ENCODE data around the gene CAVIN1.
"Not testable (repeated sequence)": the region's sequence is repeated elsewhere in the genome, so short reads cannot be mapped to it uniquely, and the experiment has no call there.

Gene CAVIN1

GRCh38 chr17:42422958-42423712 is at the start of gene CAVIN1:
TSS of gene CAVIN1 (minus strand) at chr17:42423256. CDS start at chr17:42423097, 159 bp downstream.
- Histone ChIP-seq H3K9me3 (ENCODE audit: control insufficient read depth in 1 of 2, low read length in 2 of 2) (no peaks in the 10 kb centered on the region), H3K36me3 (ENCODE audit: control insufficient read depth in 1 of 2, insufficient read depth in 2 of 2, low read length in 2 of 2) (no peaks in the 10 kb centered on the region), H3K27me3 (ENCODE audit: low read depth, low read length) (no peaks in the 10 kb centered on the region), H3K4me1 (ENCODE audit: control insufficient read depth in 1 of 2, insufficient read depth in 2 of 2, low read length in 2 of 2) (peaks cover 0 to 18% of the 10 kb centered on the region in 2 donors), H3K4me3 (ENCODE audit: low read depth in 1 of 2, low read length in 2 of 2) (peak within 1 kb of the TSS; percentile 79 to 97), H3K27ac (ENCODE audit: low read length) (peak within 1 kb of the TSS; percentile 83)

GRCh38 chr17:42467889-42468288 is 44.8 kb upstream of the CAVIN1 start:
- Histone ChIP-seq H3K4me1 (ENCODE audit: control insufficient read depth in 1 of 2, insufficient read depth in 2 of 2, low read length in 2 of 2) (peaks cover 0 to 7% of the 10 kb centered on the region in 2 donors), H3K36me3 (ENCODE audit: control insufficient read depth in 1 of 2, insufficient read depth in 2 of 2, low read length in 2 of 2) (peaks cover 21 to 47% of the 10 kb centered on the region in 2 donors), H3K27me3 (ENCODE audit: low read depth, low read length) (no peaks in the 10 kb centered on the region), H3K9me3 (ENCODE audit: control insufficient read depth in 1 of 2, low read length in 2 of 2) (no peaks in the 10 kb centered on the region), H3K4me3 (ENCODE audit: low read depth in 1 of 2, low read length in 2 of 2) (no peak overlapping the region), H3K27ac (ENCODE audit: low read length) (no peak overlapping the region)

- Histone ChIP-seq H3K9me3 (ENCODE audit: control insufficient read depth in 1 of 2, low read length in 2 of 2) (no peaks in the 10 kb centered on the region), H3K27ac (ENCODE audit: low read length) (no peak overlapping the region), H3K4me3 (ENCODE audit: low read depth in 1 of 2, low read length in 2 of 2) (no peak overlapping the region), H3K4me1 (ENCODE audit: control insufficient read depth in 1 of 2, insufficient read depth in 2 of 2, low read length in 2 of 2) (peaks cover 17 to 20% of the 10 kb centered on the region in 2 donors), H3K27me3 (ENCODE audit: low read depth, low read length) (no peaks in the 10 kb centered on the region), H3K36me3 (ENCODE audit: control insufficient read depth in 1 of 2, insufficient read depth in 2 of 2, low read length in 2 of 2) (peaks cover 17 to 40% of the 10 kb centered on the region in 2 donors)
Measured at GRCh38 chr17:42463976-42464400, 40.9 kb upstream of the CAVIN1 start.

GRCh38 chr17:42460371-42460770 is 37.3 kb upstream of the CAVIN1 start:
- Histone ChIP-seq H3K4me3 (ENCODE audit: low read depth in 1 of 2, low read length in 2 of 2) (peak overlapping the region; percentile 73 to 93), H3K36me3 (ENCODE audit: control insufficient read depth in 1 of 2, insufficient read depth in 2 of 2, low read length in 2 of 2) (peaks cover 0 to 18% of the 10 kb centered on the region in 2 donors), H3K4me1 (ENCODE audit: control insufficient read depth in 1 of 2, insufficient read depth in 2 of 2, low read length in 2 of 2) (peaks cover 17 to 32% of the 10 kb centered on the region in 2 donors), H3K27me3 (ENCODE audit: low read depth, low read length) (no peaks in the 10 kb centered on the region), H3K27ac (ENCODE audit: low read length) (peak overlapping the region; percentile 99), H3K9me3 (ENCODE audit: control insufficient read depth in 1 of 2, low read length in 2 of 2) (no peaks in the 10 kb centered on the region)

GRCh38 chr17:42459801-42460281 is 36.8 kb upstream of the CAVIN1 start:
- Histone ChIP-seq H3K4me1 (ENCODE audit: control insufficient read depth in 1 of 2, insufficient read depth in 2 of 2, low read length in 2 of 2) (peaks cover 17 to 32% of the 10 kb centered on the region in 2 donors), H3K9me3 (ENCODE audit: control insufficient read depth in 1 of 2, low read length in 2 of 2) (no peaks in the 10 kb centered on the region), H3K36me3 (ENCODE audit: control insufficient read depth in 1 of 2, insufficient read depth in 2 of 2, low read length in 2 of 2) (peaks cover 0 to 18% of the 10 kb centered on the region in 2 donors), H3K27ac (ENCODE audit: low read length) (peak overlapping the region; percentile 99), H3K4me3 (ENCODE audit: low read depth in 1 of 2, low read length in 2 of 2) (peak overlapping the region; percentile 73 to 93), H3K27me3 (ENCODE audit: low read depth, low read length) (no peaks in the 10 kb centered on the region)

GRCh38 chr17:42459256-42459800 is 36.3 kb upstream of the CAVIN1 start:
- peaks cover 17 to 32% of the 10 kb centered on the region in 2 donors for H3K4me1 ChIP-seq (ENCODE audit: control insufficient read depth in 1 of 2, insufficient read depth in 2 of 2, low read length in 2 of 2)
- H3K27me3 ChIP-seq (ENCODE audit: low read depth, low read length): no peaks in the 10 kb centered on the region
- H3K36me3 ChIP-seq (ENCODE audit: control insufficient read depth in 1 of 2, insufficient read depth in 2 of 2, low read length in 2 of 2): peaks cover 0 to 15% of the 10 kb centered on the region in 2 donors

GRCh38 chr17:42458497-42459255 is 35.6 kb upstream of the CAVIN1 start, which contains the start of gene ATP6V0A1:
TSS of gene ATP6V0A1 (plus strand) at chr17:42458878. CDS start at chr17:42460895, 2,017 bp downstream.
- peaks cover 0 to 15% of the 10 kb centered on the region in 2 donors for H3K36me3 ChIP-seq (ENCODE audit: control insufficient read depth in 1 of 2, insufficient read depth in 2 of 2, low read length in 2 of 2)
- H3K27ac ChIP-seq (ENCODE audit: low read length): peak within 1 kb of the TSS; percentile 99
- H3K4me1 ChIP-seq (ENCODE audit: control insufficient read depth in 1 of 2, insufficient read depth in 2 of 2, low read length in 2 of 2): peaks cover 17 to 27% of the 10 kb centered on the region in 2 donors
- peak within 1 kb of the TSS; percentile 73 to 93 for H3K4me3 ChIP-seq (ENCODE audit: low read depth in 1 of 2, low read length in 2 of 2)
- no peaks in the 10 kb centered on the region for H3K9me3 ChIP-seq (ENCODE audit: control insufficient read depth in 1 of 2, low read length in 2 of 2)
- H3K27me3 ChIP-seq (ENCODE audit: low read depth, low read length): no peaks in the 10 kb centered on the region

More at GRCh38 chr17:42459256-42459800, 36.3 kb upstream of the CAVIN1 start:
- H3K4me3 ChIP-seq (ENCODE audit: low read depth in 1 of 2, low read length in 2 of 2): peak overlapping the region; percentile 73 to 93
- H3K27ac ChIP-seq (ENCODE audit: low read length): peak overlapping the region; percentile 99
- no peaks in the 10 kb centered on the region for H3K9me3 ChIP-seq (ENCODE audit: control insufficient read depth in 1 of 2, low read length in 2 of 2)

- H3K4me1 ChIP-seq (ENCODE audit: control insufficient read depth in 1 of 2, insufficient read depth in 2 of 2, low read length in 2 of 2): peaks cover 17 to 24% of the 10 kb centered on the region in 2 donors
- no peak overlapping the region for H3K4me3 ChIP-seq (ENCODE audit: low read depth in 1 of 2, low read length in 2 of 2)
- peaks cover 0 to 9% of the 10 kb centered on the region in 2 donors for H3K36me3 ChIP-seq (ENCODE audit: control insufficient read depth in 1 of 2, insufficient read depth in 2 of 2, low read length in 2 of 2)
- no peaks in the 10 kb centered on the region for H3K27me3 ChIP-seq (ENCODE audit: low read depth, low read length)
- peak overlapping the region; percentile 53 for H3K27ac ChIP-seq (ENCODE audit: low read length)
- no peaks in the 10 kb centered on the region for H3K9me3 ChIP-seq (ENCODE audit: control insufficient read depth in 1 of 2, low read length in 2 of 2)
Measured at GRCh38 chr17:42457107-42457792, 34.2 kb upstream of the CAVIN1 start.

GRCh38 chr17:42456223-42457106 is 33.4 kb upstream of the CAVIN1 start:
- peak overlapping the region; percentile 53 for H3K27ac ChIP-seq (ENCODE audit: low read length)
- peaks cover 0 to under 1% of the 10 kb centered on the region in 2 donors for H3K36me3 ChIP-seq (ENCODE audit: control insufficient read depth in 1 of 2, insufficient read depth in 2 of 2, low read length in 2 of 2)
- H3K27me3 ChIP-seq (ENCODE audit: low read depth, low read length): no peaks in the 10 kb centered on the region
- no peaks in the 10 kb centered on the region for H3K9me3 ChIP-seq (ENCODE audit: control insufficient read depth in 1 of 2, low read length in 2 of 2)
- peaks cover 17 to 24% of the 10 kb centered on the region in 2 donors for H3K4me1 ChIP-seq (ENCODE audit: control insufficient read depth in 1 of 2, insufficient read depth in 2 of 2, low read length in 2 of 2)
- peak overlapping the region in 1 of 2 donors; percentile 5 for H3K4me3 ChIP-seq (ENCODE audit: low read depth in 1 of 2, low read length in 2 of 2)

GRCh38 chr17:42454987-42455386 is 31.9 kb upstream of the CAVIN1 start:
- not testable (repeated sequence) for H3K4me3 ChIP-seq (ENCODE audit: low read depth in 1 of 2, low read length in 2 of 2); H3K27ac ChIP-seq (ENCODE audit: low read length); H3K9me3 ChIP-seq (ENCODE audit: control insufficient read depth in 1 of 2, low read length in 2 of 2); H3K27me3 ChIP-seq (ENCODE audit: low read depth, low read length); H3K36me3 ChIP-seq (ENCODE audit: control insufficient read depth in 1 of 2, insufficient read depth in 2 of 2, low read length in 2 of 2)
- H3K4me1 ChIP-seq (ENCODE audit: control insufficient read depth in 1 of 2, insufficient read depth in 2 of 2, low read length in 2 of 2): peaks cover 6 to 13% of the 10 kb centered on the region in 2 donors

Measured in muscle layer of duodenum (tissue), 2 donors.